COLO668 (cell line): ENCODE results near the gene EGR4.
A peak's percentile ranks its signal among the peaks of the same experiment; 100 is the strongest.

ENCODE experiments used
- DNase-seq: peaks from one replicate; lab custom pipeline; 2025; ENCODE audit not compliant: unreplicated experiment; lab: John Stamatoyannopoulos, UW

EGR4 gene

GRCh38 chr2:73290049-73290839 is 3.1 kb downstream of the EGR4 start:
- DNase-seq = peak; percentile 59

DNA sequence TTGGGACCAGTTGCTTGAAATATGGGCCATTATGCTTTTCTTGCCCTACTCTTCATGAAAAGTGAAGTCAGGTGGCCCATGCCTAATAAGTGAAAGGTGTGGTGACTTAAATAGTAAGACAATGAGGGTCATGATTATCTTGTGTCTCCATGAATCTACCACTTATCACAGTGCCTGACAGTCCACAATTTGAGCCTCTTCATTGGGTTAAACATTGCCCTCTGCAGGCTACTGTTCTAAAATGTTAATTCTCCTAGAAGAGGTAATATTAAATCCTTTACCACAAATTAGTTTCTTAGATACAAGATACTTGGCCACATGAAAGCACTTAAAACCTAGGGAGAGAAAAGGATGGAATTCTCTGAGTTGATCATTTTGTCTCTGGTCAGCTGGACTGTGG is 4.0 kb downstream of the EGR4 start:
- no peak for DNase-seq

GRCh38 chr2:73286134-73286655 is 7.2 kb downstream of the EGR4 start:
- DNase-seq = no peak

DNA sequence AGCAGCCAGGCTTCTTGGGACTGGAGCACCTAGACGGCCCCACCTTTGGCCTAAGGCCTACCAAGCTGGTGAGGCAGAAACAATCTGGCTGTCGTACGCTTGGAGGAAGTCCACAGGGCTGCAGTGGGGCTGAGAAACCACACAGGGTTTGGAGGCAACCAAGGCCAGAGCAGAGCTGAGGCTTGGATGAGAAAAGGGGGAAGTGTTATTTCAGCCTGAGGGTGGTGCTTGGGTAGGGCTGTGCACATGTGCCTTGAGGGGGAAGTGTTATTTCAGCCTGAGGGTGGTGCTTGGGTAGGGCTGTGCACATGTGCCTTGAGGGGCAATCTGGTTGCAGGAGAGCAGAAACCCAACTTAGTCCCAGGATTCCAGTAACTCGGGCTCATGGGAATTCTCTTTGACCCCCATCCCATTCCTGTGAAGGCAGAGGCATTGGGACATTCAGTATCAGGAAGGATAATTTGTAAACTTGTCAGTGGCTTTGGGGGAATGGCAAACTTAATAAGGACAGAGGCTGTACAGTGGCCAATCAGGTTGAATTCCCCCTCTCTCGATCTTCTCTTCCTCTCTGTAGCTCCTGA is 8.1 kb downstream of the EGR4 start:
- no peak for DNase-seq

GRCh38 chr2:73284296-73285158 is 8.8 kb downstream of the EGR4 start, which contains the start of gene FBXO41:
TSS of gene FBXO41 (minus strand) at chr2:73284478. CDS start at chr2:73269630, 14,848 bp downstream.
- peak; percentile 70 for DNase-seq

DNA sequence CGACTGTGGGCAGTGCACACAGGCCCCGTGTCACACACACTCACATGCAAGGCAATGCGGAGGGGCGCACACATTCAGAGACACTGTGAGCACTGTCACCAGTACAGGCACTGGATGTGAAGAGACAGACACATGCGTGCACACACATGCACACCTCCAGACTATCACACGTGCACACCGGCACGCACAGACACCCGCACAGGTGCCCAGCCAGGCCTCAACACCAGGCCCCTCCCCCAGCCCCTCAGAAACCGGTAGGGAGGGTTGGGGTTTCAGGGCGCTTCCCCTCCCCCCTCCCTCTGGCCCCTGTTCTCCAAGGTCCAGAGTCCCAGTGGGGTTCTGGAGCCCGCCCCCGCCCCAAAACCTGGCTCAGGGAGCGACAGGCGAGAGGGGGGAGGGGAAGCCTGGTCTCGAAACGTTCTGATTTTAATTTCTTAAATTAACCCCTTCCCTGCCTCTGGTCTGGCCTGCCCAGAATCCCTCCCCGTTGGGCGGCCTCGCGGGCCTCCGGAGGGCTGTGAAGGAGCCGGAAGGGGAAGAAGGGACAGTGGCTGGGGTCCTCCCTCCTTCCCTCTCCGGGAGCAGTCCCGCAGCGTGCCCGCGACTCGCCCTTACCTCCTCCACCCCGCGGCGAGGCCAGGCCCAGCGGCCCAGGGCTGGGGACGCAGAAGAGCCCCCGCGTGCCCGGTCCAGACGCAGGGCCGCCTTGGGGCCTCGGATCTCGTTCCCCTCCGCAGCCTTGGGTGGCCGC is 9.6 kb downstream of the EGR4 start:
- DNase-seq = peak; percentile 56

DNA sequence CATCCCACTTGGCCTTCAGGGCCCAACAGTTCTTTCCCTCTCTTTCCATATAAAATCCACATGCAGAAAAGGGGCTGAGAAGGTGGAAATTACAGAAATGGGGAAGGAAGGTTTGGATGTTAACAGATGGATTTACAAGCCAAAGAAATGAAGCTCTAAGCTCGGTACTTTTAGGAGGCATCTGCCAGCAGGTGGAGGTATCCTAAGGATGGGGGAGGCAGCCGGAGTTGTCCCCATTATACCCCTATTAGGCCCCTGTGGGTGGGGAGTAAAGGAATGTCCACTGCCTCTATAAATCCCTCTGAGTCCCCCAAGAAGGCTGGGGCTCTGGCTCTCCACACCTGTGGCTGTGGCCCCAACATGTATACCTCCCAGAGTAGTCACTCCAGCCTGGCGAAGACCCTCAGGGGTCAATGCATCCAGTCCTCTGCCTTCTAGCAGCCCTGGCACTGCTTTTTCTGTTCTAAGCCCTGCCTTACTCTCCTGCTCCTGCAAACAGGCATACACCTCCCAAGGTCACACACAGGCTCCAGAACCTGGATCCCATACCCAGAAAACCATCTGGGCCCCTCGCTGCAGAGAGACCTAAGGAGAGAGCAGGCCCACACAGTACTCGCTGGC is 10.3 kb downstream of the EGR4 start:
- DNase-seq = no peak

- DNase-seq = no peak
These were observed 12.1 kb downstream of the EGR4 start for GRCh38 chr2:73281244-73281643.

- DNase-seq = no peak
These were observed 13.5 kb downstream of the EGR4 start for GRCh38 chr2:73279852-73280251.

DNA sequence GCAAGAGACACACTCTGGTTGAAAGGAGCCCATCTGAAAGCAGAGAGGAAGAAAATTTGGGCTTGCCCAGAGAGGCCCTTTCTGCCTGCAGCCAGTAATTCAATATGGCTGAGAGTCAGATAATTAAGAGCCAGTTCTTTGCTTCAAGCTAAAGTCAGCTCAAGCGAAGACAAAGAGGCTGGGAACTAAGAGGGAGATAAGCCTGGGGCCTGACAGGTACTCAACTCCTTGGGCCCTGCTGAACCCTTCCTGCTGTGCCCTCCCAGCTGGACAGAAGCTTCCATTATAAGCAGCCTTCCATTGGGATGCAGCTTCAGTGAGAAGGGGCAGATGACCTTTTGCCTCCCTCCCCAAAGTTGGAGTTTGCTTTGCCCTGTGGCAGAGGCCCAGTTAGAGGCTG is 21.1 kb downstream of the EGR4 start:
- DNase-seq = no peak

GRCh38 chr2:73269686-73270465 is 23.5 kb downstream of the EGR4 start:
- DNase-seq = peak; percentile 41

DNA sequence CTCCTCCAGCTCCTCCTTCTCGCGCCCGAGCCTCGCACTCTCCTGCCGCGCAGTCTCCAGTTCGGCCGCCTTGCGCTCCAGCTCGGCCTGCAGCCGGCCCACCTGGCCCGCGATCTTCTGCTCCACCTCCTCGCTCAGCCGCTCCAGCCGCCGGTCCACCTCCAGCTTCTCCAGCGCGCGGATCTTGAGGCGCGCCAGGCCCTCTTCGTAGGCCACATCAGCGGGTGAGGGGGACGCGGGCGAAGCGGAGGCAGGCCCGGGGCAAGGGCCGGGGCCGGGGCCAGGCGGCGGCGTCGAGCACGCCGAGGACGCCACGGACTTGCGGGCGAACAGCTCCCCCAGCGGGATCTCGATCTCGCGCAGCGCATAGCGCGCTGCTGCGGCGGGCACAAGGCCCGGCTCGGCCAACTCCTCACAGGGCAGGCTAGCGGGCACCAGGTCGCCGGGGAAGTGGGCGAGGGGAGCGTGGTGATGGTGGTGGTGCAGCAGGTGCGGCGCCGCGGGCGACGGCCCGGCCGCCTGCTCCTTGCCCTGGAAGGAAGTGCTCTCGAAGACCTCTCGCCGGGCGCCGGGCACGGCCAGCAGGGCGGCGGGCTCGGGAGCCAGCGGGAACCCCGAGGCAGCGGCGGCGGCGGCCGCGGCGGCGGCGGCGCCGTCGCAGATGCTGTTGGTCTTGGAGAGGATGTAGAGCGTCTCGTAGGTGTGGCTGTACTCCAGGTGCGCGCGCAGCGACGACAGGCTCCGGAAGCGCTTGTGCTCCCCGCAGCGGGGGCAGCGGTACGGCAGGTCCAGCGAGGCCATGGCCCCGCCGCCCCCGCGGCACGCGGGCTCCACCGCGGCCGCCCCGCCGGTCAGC is 24.3 kb downstream of the EGR4 start:
- DNase-seq = peak; percentile 94

DNA sequence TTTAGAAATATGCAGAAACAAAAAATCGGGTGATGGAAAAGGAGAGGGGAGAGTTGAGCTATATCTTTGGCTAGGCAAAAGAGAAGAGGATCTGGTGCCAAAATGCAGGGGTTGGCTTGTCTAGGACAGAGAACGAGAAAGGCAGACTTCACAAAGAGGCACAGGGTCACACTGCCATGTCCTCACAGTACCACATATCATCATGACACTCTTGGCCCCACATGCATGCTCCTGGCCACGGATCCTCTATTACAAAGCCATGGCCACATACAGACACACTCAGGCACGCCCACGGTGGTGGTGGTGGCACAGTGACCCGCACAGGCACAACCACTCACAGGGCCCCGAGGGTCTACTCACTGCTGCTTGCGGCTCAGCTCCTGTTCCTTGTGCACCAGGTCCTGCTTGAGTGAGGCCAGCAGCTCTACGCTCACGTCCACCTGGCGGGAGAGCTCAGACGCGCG is 24.9 kb downstream of the EGR4 start:
- DNase-seq = no peak

- DNase-seq = no peak
These were observed 26.3 kb downstream of the EGR4 start for GRCh38 chr2:73267008-73267407.

- peak; percentile 68 for DNase-seq
These were observed 27.1 kb downstream of the EGR4 start for GRCh38 chr2:73266061-73266901.

DNA sequence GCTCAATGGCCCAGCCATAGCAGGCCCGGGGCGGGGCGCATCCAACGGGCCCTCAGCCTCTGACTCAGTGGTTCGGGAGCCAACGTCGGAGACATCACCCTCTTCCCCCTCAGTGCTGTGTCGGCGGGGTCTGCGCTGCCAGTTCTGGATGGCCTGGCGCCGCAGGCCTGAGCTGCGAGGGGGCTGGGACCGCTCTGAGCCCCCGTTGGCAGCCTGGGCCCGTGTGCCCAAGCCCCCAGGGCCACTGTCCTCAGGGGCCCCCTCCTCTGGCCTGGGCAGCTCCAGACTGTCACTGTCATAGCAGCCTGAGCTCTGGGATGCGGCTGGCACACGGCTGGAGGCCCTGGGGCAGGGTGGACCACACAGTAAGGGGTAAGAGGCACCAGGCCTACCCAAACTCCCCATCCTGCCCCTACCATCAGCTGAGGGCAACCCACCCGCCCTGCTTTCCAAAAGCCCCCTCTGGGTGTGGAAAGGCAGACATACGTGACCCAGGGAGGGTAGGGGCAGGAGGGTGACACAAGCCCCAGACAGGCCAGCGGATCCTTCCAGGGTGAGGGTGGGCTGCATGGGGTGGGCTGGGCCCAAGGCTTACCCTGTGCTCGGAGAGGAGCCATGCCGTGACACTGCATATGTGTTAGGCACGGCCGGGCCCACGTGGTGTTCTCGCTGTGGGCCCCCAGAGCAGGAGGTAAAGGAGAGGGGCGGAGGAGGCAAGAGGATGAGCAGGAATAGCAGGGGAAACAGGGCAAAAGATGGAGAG is 27.9 kb downstream of the EGR4 start:
- no peak for DNase-seq

GRCh38 chr2:73264783-73265182 is 28.6 kb downstream of the EGR4 start:
- no peak for DNase-seq
